ENCODE results near the gene PML.
"Not testable (repeated sequence)": the region's sequence is repeated elsewhere in the genome, so short reads cannot be mapped to it uniquely, and the experiment has no call there.

Gene PML

GRCh38 chr15:73957785-73958184 is 36.7 kb upstream of the PML start:
- DNase-seq: no peak

- no peak for DNase-seq
These were observed 35.4 kb upstream of the PML start for GRCh38 chr15:73959012-73959581.

- DNase-seq: no peak
These were observed 34.7 kb upstream of the PML start for GRCh38 chr15:73959801-73960200.

GRCh38 chr15:73960472-73961070 is 33.9 kb upstream of the PML start:
- not testable (repeated sequence) for DNase-seq

GRCh38 chr15:73962433-73962832 is 32.1 kb upstream of the PML start:
- no peak for DNase-seq

- DNase-seq: peak; percentile 85
These were observed 29.8 kb upstream of the PML start for GRCh38 chr15:73964736-73965093.

- DNase-seq: peak; percentile 73
These were observed 29.3 kb upstream of the PML start for GRCh38 chr15:73965094-73965757.

GRCh38 chr15:73965758-73966113 is 28.8 kb upstream of the PML start:
- no peak for DNase-seq

GRCh38 chr15:73968461-73968860 is 26.1 kb upstream of the PML start:
- no peak for DNase-seq

- no peak for DNase-seq
These were observed 25.3 kb upstream of the PML start for GRCh38 chr15:73969151-73969759.

- DNase-seq: peak; percentile 80
These were observed 21.4 kb upstream of the PML start for GRCh38 chr15:73972984-73973682.

GRCh38 chr15:73973683-73974200 is 20.8 kb upstream of the PML start:
- not testable (repeated sequence) for DNase-seq

- DNase-seq: not testable (repeated sequence)
These were observed 18.9 kb upstream of the PML start for GRCh38 chr15:73975440-73976125.

GRCh38 chr15:73978896-73979295 is 15.6 kb upstream of the PML start:
- DNase-seq: no peak

- DNase-seq: no peak
These were observed 14.9 kb upstream of the PML start for GRCh38 chr15:73979636-73980035.

GRCh38 chr15:73981761-73982221 is 12.7 kb upstream of the PML start:
- no peak for DNase-seq

- no peak for DNase-seq
These were observed 12.1 kb upstream of the PML start for GRCh38 chr15:73982222-73982962.

GRCh38 chr15:73983211-73983727 is 11.2 kb upstream of the PML start:
- DNase-seq: no peak

- DNase-seq: no peak
These were observed 10.7 kb upstream of the PML start for GRCh38 chr15:73983773-73984172.

GRCh38 chr15:73984208-73984979 is 10.1 kb upstream of the PML start:
- no peak for DNase-seq

Data from activated naive CD4-positive, alpha-beta T cell treated with anti-CD3 and anti-CD28 coated beads, Interleukin-2, amount 50 U/mL, for 16 hours (primary cell).